ENCODE results near the gene SLC22A5. TPM values are rescaled to one million over a fixed set of nuclear protein-coding genes. Genes with fewer than 3 reads are reported as not detected.

SLC22A5 gene
- total and polyA plus RNA-seq, 9 of the 15 experiments (the other 6 are each of a cell fraction or from before 2014, with no cell fraction given), result 3.0 to 16.6 (median 8.3) TPM

DNA sequence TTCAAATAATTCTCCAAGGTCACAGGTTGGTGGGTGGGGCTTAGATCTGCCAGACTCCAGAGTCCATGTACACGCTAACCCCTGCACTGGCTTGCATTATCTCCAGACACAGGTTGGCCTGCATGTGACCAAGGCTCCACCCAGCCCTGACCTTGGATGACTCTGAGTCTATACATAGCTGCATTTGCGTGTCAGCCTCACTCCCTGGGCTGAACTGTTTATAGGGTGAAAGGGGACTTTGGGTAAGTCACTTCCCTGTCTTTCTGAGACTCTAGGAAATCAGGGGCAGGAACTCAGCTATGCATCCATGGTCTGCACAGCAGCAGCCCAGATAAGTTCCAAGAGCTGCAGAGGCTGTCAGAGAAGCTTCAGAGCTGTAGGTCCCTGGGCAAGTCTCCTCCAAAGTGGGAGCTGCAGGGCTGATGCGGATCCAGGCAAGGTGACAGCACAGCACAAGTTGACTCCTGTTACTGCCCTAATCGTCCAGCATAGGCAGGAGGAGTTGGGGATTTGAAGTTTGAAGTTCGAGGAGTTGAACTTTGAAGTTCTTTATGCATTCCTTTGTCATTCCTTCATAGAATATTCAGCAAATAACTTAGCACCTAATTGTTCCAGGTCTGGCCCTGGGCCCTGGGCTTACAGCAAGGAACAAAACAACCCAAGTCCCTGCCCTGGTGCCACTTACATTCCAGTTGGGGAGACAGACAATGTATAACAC, 53.4 kb downstream of the SLC22A5 start (continued):
- TF ChIP-seq, protein P1, sequence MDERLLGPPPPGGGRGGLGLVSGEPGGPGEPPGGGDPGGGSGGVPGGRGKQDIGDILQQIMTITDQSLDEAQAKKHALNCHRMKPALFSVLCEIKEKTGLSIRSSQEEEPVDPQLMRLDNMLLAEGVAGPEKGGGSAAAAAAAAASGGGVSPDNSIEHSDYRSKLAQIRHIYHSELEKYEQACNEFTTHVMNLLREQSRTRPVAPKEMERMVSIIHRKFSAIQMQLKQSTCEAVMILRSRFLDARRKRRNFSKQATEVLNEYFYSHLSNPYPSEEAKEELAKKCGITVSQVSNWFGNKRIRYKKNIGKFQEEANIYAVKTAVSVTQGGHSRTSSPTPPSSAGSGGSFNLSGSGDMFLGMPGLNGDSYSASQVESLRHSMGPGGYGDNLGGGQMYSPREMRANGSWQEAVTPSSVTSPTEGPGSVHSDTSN (CRISPR knock-in tag; IDR thresholded peaks at IDR 0.05; ENCODE audit: low read depth), result no peak
- TF ChIP-seq, protein P1 (tag; conservative IDR thresholded peaks at IDR 0.05; ENCODE audit: low read depth), result no peak; the same call in none of the 2 replicates
- TF ChIP-seq HCFC1 (IDR thresholded peaks at IDR 0.05; ENCODE audit: low read depth, low read length) (peak; percentile 49; the same call in 1 of the 2 replicates), ZNF592 (IDR thresholded peaks at IDR 0.05) (peak; percentile 88), GTF2E2 (tag; IDR thresholded peaks at IDR 0.05) (no peak), ZNF184 (CRISPR knock-in tag; IDR thresholded peaks at IDR 0.05) (no peak), GABPB1 (CRISPR knock-in tag; IDR thresholded peaks at IDR 0.05) (peak; percentile 48; the same call in 1 of the 2 replicates), TFE3 (CRISPR knock-in tag; IDR thresholded peaks at IDR 0.05) (peak; percentile 59), SRF (CRISPR knock-in tag; IDR thresholded peaks at IDR 0.05) (no peak; a peak in 1 of 4 replicates), ZNF143 (CRISPR knock-in tag; IDR thresholded peaks at IDR 0.05) (peak; percentile 25; the same call in 1 of the 2 replicates), ZC3H11A (IDR thresholded peaks at IDR 0.05; ENCODE audit: low read depth, low read length) (no peak), HDGF (IDR thresholded peaks at IDR 0.05) (no peak), HEY1 (CRISPR knock-in tag; IDR thresholded peaks at IDR 0.05; ENCODE audit: borderline replicate concordance) (no peak), E4F1 (CRISPR knock-in tag; IDR thresholded peaks at IDR 0.05; ENCODE audit: borderline replicate concordance) (no peak)
- TF ChIP-seq, protein P2, sequence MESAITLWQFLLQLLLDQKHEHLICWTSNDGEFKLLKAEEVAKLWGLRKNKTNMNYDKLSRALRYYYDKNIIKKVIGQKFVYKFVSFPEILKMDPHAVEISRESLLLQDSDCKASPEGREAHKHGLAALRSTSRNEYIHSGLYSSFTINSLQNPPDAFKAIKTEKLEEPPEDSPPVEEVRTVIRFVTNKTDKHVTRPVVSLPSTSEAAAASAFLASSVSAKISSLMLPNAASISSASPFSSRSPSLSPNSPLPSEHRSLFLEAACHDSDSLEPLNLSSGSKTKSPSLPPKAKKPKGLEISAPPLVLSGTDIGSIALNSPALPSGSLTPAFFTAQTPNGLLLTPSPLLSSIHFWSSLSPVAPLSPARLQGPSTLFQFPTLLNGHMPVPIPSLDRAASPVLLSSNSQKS (CRISPR knock-in tag; IDR thresholded peaks at IDR 0.05), result no peak
